ENCODE measurements around the gene ZNF784.

DNA sequence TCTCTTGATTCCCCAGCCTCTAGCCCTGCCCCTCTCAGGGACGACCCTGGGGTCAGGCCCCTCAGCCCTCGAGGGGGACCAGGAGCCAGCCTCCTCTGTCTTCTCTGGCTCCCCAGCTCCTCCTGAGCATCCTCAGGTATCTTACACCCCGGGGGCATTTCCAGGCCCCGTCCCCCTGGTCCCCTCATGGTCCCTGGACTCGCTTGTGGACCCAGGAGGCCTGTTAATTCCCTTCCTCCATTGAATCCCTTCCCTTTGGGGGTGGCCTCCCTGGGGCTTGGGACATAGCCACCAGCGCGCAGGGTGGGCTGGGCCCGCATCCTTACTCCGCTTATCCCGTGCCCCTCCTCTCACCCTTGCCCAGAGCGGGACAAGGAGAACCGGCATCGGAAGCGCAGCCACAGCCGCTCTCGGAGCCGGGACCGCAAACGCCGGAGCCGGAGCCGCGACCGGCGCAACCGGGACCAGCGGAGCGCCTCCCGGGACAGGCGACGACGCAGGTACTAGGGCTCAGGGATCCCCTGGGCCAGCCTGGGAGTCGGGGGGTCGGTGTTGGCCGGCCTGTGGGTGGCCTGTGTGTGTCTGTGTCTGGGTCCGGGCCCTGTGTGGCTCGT, 34.6 kb upstream of the ZNF784 start:
- TF ChIP-seq ELF4 (IDR thresholded peaks at IDR 0.05) (no peak), FOXK2 (IDR thresholded peaks at IDR 0.05) (no peak), FOXA1 (IDR thresholded peaks at IDR 0.05) (no peak), L3MBTL2 (conservative IDR thresholded peaks at IDR 0.05) (no peak), BHLHE40 (IDR thresholded peaks at IDR 0.05; ENCODE audit: borderline replicate concordance) (no peak), SP1 (IDR thresholded peaks at IDR 0.05) (no peak), ZNF384 (IDR thresholded peaks at IDR 0.05) (no peak), FOXM1 (IDR thresholded peaks at IDR 0.05; ENCODE audit: borderline replicate concordance) (no peak)

Data from HEK293T (cell line).